Liver (tissue), 9 donors: ENCODE data around the gene OLFML2A. TPM values are rescaled to one million over a fixed set of nuclear protein-coding genes. Genes with fewer than 3 reads are reported as not detected.

ENCODE experiments used
- DNase-seq: peaks from one replicate; pipeline ENCODE4 v3.0.0-alpha.2; 2017; ENCODE audit warnings: low spot score
- H3K27ac ChIP-seq, 2 donors: one replicate each; pipeline ENCODE4 v1.7.0; 2013; ENCODE audit warnings: inconsistent platforms in 2 of 2, low read length in 2 of 2, control low read depth in 1 of 2, low read depth in 1 of 2, mild to moderate bottlenecking in 1 of 2
- H3K27me3 ChIP-seq, 4 donors: one replicate each; pipeline versions ENCODE4 v1.6.1 to v1.7.0; 2013; ENCODE audit warnings: low read length in 3 of 4, inconsistent platforms in 1 of 4, mild to moderate bottlenecking in 1 of 4, moderate library complexity in 1 of 4; ENCODE audit not compliant: control insufficient read depth in 4 of 4, insufficient read depth in 4 of 4
- H3K36me3 ChIP-seq, 4 donors: one replicate each; pipeline versions ENCODE4 v1.6.1 to v1.7.0; 2013; ENCODE audit warnings: low read length in 3 of 4, mild to moderate bottlenecking in 3 of 4, low read depth in 1 of 4, moderate library complexity in 1 of 4; ENCODE audit not compliant: control insufficient read depth in 4 of 4, insufficient read depth in 3 of 4
- H3K4me1 ChIP-seq, 4 donors: one replicate each; pipeline versions ENCODE4 v1.6.1 to v1.7.0; 2013; ENCODE audit warnings: low read length in 3 of 4, mild to moderate bottlenecking in 3 of 4, moderate library complexity in 1 of 4; ENCODE audit not compliant: control insufficient read depth in 4 of 4, insufficient read depth in 4 of 4
- H3K4me3 ChIP-seq, 3 donors: one replicate each; pipeline versions ENCODE4 v1.6.1 to v1.7.0; 2013; ENCODE audit warnings: low read length in 3 of 3, control low read depth in 1 of 3, low read depth in 1 of 3, mild to moderate bottlenecking in 1 of 3
- H3K9ac ChIP-seq, 2 donors: one replicate each; pipeline ENCODE4 v1.7.0; 2013; ENCODE audit warnings: low read length in 2 of 2, mild to moderate bottlenecking in 2 of 2, moderate library complexity in 2 of 2, control low read depth in 1 of 2, low read depth in 1 of 2
- H3K9me3 ChIP-seq, 4 donors: one replicate each; pipeline versions ENCODE4 v1.6.1 to v1.7.0; 2013; ENCODE audit warnings: low read length in 3 of 4; ENCODE audit not compliant: control insufficient read depth in 4 of 4
- CTCF ChIP-seq: fragments of 150-350 bp; IDR thresholded peaks from 2 replicates; pipeline ENCODE4 v1.5.1; 2017; ENCODE audit warnings: improper control_type of control experiment, low read depth, low read length; ENCODE audit not compliant: missing input control
- EGR1 ChIP-seq, 2 donors: IDR thresholded peaks; 2 replicates each; pipeline ENCODE4 v1.6.1; 2016 to 2018; ENCODE audit warnings: antibody characterized with exemption in 2 of 2, low read depth in 2 of 2
- FOXA1 ChIP-seq: IDR thresholded peaks from 2 replicates; pipeline ENCODE4 v1.6.1; 2016; ENCODE audit warnings: antibody characterized with exemption
- FOXA2 ChIP-seq: IDR thresholded peaks from 2 replicates; pipeline ENCODE4 v1.6.1; 2016; ENCODE audit warnings: antibody characterized with exemption
- GABPA ChIP-seq, 2 donors: IDR thresholded peaks in 1 of 2; conservative IDR thresholded peaks in 1 of 2; 2 replicates each; pipeline ENCODE4 v1.6.1; 2016; ENCODE audit warnings: antibody characterized with exemption in 2 of 2, mild to moderate bottlenecking in 1 of 2, moderate library complexity in 1 of 2
- HNF4A ChIP-seq, 2 donors: conservative IDR thresholded peaks; 2 replicates each; pipeline ENCODE4 v1.6.1; 2016; ENCODE audit warnings: antibody characterized with exemption in 2 of 2, mild to moderate bottlenecking in 2 of 2
- HNF4G ChIP-seq: IDR thresholded peaks from 2 replicates; pipeline ENCODE4 v1.6.1; 2016; ENCODE audit warnings: antibody characterized with exemption
- JUND ChIP-seq, 2 donors: IDR thresholded peaks; 2 replicates each; pipeline ENCODE4 v1.6.1; 2016; ENCODE audit warnings: antibody characterized with exemption in 2 of 2
- NR2F2 ChIP-seq: IDR thresholded peaks from 2 replicates; pipeline ENCODE4 v1.6.1; 2016; ENCODE audit warnings: antibody characterized with exemption
- RXRA ChIP-seq, 2 donors: IDR thresholded peaks; 2 replicates each; pipeline ENCODE4 v1.6.1; 2017 to 2018; ENCODE audit warnings: antibody characterized with exemption in 2 of 2, mild to moderate bottlenecking in 1 of 2
- SP1 ChIP-seq: IDR thresholded peaks from 2 replicates; pipeline ENCODE4 v1.6.1; 2018; ENCODE audit warnings: antibody characterized with exemption, mild to moderate bottlenecking
- TAF1 ChIP-seq: conservative IDR thresholded peaks from 2 replicates; pipeline ENCODE4 v1.6.1; 2016; ENCODE audit warnings: antibody characterized with exemption, mild to moderate bottlenecking
- YY1 ChIP-seq: IDR thresholded peaks from 2 replicates; pipeline ENCODE4 v1.6.1; 2016; ENCODE audit warnings: antibody characterized with exemption, mild to moderate bottlenecking
- WGBS: extraction: QIAGEN DNeasy Blood & Tissue Kit; methylation state at CpG from one replicate; pipeline ENCODE4 v1.1.7; 2013; 5-methylcytosine and 5-hydroxymethylcytosine counted together
- polyA plus RNA-seq, 2 donors: library from polyadenylated mRNA; stranded (reverse) in 1 of 2; unstranded in 1 of 2; fragments of 200-250 nt in 1 of 2; fragments of >200 nt in 1 of 2; fragmentation: Nextera tagmentation in 1 of 2; extraction: Ambion mirVana in 1 of 2; gene quantifications; one replicate each; pipeline versions ENCODE4 v1.2.1 to v1.2.3, GENCODE V29; 2013 to 2015
- total RNA-seq, 2 donors: library from RNA; depleted of rRNA; stranded (reverse); fragments of >200 nt; gene quantifications; one replicate each; pipeline ENCODE4 v1.2.3, GENCODE V29; 2014
- TF ChIP-seq, protein P1 (sequence below): IDR thresholded peaks from 2 replicates; pipeline ENCODE4 v1.6.1; 2016; ENCODE audit warnings: antibody characterized with exemption, mild to moderate bottlenecking
- TF ChIP-seq, protein P2 (sequence below): IDR thresholded peaks from 2 replicates; pipeline ENCODE4 v1.6.1; 2016; ENCODE audit warnings: antibody characterized with exemption
- TF ChIP-seq, protein P3 (sequence below): IDR thresholded peaks from 2 replicates; pipeline ENCODE4 v1.6.1; 2016; ENCODE audit warnings: antibody characterized with exemption
- donor health status: healthy.
- donor health status: healthy.
- donor health status: healthy.
- donor health status: healthy.
- donor health status: healthy.

OLFML2A gene
- total and polyA plus RNA-seq, 4 donors: 0.15 to 1.1 (median 0.53) TPM

DNA sequence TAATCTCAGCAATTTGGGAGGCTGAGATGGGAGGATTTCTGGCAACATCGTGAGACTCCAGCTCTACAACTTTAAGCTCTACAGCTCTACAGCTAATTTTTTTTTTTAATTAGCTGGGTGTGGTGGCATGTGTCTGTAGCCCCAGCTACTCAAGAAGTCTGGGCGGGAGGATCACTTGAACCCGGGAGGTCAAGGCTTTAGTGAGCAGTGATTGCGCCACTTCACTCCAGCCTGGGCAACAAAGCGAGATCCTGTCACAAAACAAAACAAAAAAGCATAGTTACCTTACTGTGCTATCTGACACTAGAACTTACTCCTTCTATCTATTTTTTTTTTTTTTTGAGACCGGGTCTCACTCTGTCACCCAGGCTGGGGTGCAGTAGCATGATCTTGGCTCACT lies 70.0 kb downstream of the OLFML2A start:
- Histone ChIP-seq H3K27me3 (peaks cover 0 to 4% (median 0%) of the 10 kb centered on the region in 4 donors), H3K4me3 (no peak overlapping the region), H3K36me3 (no peaks in the 10 kb centered on the region), H3K4me1 (no peaks in the 10 kb centered on the region), H3K9ac (no peak overlapping the region), H3K27ac (no peak overlapping the region), H3K9me3 (no peaks in the 10 kb centered on the region)
- 94% methylated on average over 6 of the region's 6 CpGs for WGBS
- no peak for TF ChIP-seq CTCF
- TF ChIP-seq GABPA (IDR thresholded peaks at IDR 0.05 in 1 of 2, conservative IDR thresholded peaks at IDR 0.05 in 1 of 2): no peak
- no peak for TF ChIP-seq SP1
- TF ChIP-seq NR2F2: no peak
- TF ChIP-seq TAF1: no peak
- TF ChIP-seq YY1: no peak
- no peak for TF ChIP-seq FOXA1
- DNase-seq: no peak

DNA sequence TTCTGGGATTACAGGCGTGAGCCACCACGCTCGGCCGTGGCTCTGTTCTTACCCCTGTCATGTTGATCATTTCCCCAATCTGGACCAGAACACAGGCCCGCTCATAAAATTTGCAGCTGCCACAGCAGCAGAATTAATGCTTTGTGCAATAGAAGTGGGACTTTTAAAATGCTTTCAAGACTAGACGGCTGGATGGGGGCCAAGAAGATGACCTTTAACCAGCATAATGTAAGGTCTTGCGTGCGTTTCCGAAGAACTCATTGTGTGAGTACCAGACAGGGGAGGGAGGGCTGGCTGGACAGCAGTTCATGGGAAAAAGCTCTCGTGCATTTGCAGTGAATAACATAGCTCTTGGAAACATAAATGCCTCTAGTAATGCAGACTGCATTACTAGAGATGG lies 72.9 kb downstream of the OLFML2A start:
- H3K4me3 ChIP-seq: no peak overlapping the region
- no peak overlapping the region for H3K27ac ChIP-seq
- DNase-seq: no peak
- H3K9me3 ChIP-seq: no peaks in the 10 kb centered on the region
- TF ChIP-seq NR2F2 (peak; percentile 58), SP1 (no peak), EGR1 (IDR thresholded peaks at IDR 0.05; ENCODE audit: low read depth in 2 of 2) (no peak)
- H3K4me1 ChIP-seq: peaks cover 2 to 13% (median 10%) of the 10 kb centered on the region in 4 donors
- H3K36me3 ChIP-seq: no peaks in the 10 kb centered on the region
- H3K27me3 ChIP-seq: peaks cover 0 to 4% (median 0%) of the 10 kb centered on the region in 4 donors
- no peak overlapping the region for H3K9ac ChIP-seq
- 55% methylated on average over 10 of the region's 10 CpGs for WGBS

- 67% methylated on average over 13 of the region's 13 CpGs for WGBS
- H3K27ac ChIP-seq: no peak overlapping the region
- TF ChIP-seq GABPA (IDR thresholded peaks at IDR 0.05 in 1 of 2, conservative IDR thresholded peaks at IDR 0.05 in 1 of 2): no peak
- TF ChIP-seq, protein P1, sequence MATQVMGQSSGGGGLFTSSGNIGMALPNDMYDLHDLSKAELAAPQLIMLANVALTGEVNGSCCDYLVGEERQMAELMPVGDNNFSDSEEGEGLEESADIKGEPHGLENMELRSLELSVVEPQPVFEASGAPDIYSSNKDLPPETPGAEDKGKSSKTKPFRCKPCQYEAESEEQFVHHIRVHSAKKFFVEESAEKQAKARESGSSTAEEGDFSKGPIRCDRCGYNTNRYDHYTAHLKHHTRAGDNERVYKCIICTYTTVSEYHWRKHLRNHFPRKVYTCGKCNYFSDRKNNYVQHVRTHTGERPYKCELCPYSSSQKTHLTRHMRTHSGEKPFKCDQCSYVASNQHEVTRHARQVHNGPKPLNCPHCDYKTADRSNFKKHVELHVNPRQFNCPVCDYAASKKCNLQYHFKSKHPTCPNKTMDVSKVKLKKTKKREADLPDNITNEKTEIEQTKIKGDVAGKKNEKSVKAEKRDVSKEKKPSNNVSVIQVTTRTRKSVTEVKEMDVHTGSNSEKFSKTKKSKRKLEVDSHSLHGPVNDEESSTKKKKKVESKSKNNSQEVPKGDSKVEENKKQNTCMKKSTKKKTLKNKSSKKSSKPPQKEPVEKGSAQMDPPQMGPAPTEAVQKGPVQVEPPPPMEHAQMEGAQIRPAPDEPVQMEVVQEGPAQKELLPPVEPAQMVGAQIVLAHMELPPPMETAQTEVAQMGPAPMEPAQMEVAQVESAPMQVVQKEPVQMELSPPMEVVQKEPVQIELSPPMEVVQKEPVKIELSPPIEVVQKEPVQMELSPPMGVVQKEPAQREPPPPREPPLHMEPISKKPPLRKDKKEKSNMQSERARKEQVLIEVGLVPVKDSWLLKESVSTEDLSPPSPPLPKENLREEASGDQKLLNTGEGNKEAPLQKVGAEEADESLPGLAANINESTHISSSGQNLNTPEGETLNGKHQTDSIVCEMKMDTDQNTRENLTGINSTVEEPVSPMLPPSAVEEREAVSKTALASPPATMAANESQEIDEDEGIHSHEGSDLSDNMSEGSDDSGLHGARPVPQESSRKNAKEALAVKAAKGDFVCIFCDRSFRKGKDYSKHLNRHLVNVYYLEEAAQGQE: no peak
- TF ChIP-seq, protein P2, sequence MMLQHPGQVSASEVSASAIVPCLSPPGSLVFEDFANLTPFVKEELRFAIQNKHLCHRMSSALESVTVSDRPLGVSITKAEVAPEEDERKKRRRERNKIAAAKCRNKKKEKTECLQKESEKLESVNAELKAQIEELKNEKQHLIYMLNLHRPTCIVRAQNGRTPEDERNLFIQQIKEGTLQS: no peak
- no peak for TF ChIP-seq EGR1 (IDR thresholded peaks at IDR 0.05; ENCODE audit: low read depth in 2 of 2)
- TF ChIP-seq TAF1: no peak
- no peak for TF ChIP-seq YY1
- TF ChIP-seq, protein P3, sequence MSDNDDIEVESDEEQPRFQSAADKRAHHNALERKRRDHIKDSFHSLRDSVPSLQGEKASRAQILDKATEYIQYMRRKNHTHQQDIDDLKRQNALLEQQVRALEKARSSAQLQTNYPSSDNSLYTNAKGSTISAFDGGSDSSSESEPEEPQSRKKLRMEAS: no peak
- no peak for TF ChIP-seq JUND (IDR thresholded peaks at IDR 0.05)
- no peak for TF ChIP-seq RXRA (IDR thresholded peaks at IDR 0.05)
- TF ChIP-seq HNF4G: no peak
- TF ChIP-seq FOXA1: no peak
- TF ChIP-seq HNF4A (conservative IDR thresholded peaks at IDR 0.05): no peak
- TF ChIP-seq SP1: no peak
- no peak for TF ChIP-seq CTCF
- TF ChIP-seq NR2F2: no peak
- no peak for TF ChIP-seq FOXA2
Measured at GRCh38 chr9:124852121-124852828, 75.3 kb downstream of the OLFML2A start.

More at GRCh38 chr9:124852121-124852828, 75.3 kb downstream of the OLFML2A start:
- H3K36me3 ChIP-seq: peaks cover 0 to 8% (median 3%) of the 10 kb centered on the region in 4 donors
- H3K4me3 ChIP-seq: no peak overlapping the region
- no peak for DNase-seq
- H3K27me3 ChIP-seq: peaks cover 0 to 4% (median 0%) of the 10 kb centered on the region in 4 donors
- no peak overlapping the region for H3K9ac ChIP-seq
- H3K9me3 ChIP-seq: no peaks in the 10 kb centered on the region
- peaks cover 2 to 13% (median 10%) of the 10 kb centered on the region in 4 donors for H3K4me1 ChIP-seq
